Activated CD8-positive, alpha-beta memory T cell treated with anti-CD3 and anti-CD28 coated beads, Interleukin-2, amount 10 ng/mL, durations not matched to agents 7 days and 5 days (primary cell): ENCODE results near the gene CHCHD1. TPM values are rescaled to one million over a fixed set of nuclear protein-coding genes. Genes with fewer than 3 reads are reported as not detected.

Experiments
- ATAC-seq: fragments of 150-1000 bp; cut with Tn5 transposase; one replicate; pipeline ENCODE4 v1.10.0; 2021; ENCODE audit warnings: moderate library complexity
- CTCF ChIA-PET: fragments of 350-600 bp; sonication (Branson Sonifier 250); formaldehyde crosslinking; loops from one replicate; lab custom pipeline; 2021; ENCODE audit warnings: antibody characterized with exemption; lab: Charles Lee
- DNase-seq: peaks from one replicate; pipeline ENCODE4 v3.0.0-alpha.2; 2020
- H3K27ac Mint-ChIP-seq: one replicate; pipeline ENCODE4 v1.8.0; 2021; ENCODE audit warnings: mild to moderate bottlenecking, mixed read lengths
- H3K27me3 Mint-ChIP-seq: one replicate; pipeline ENCODE4 v1.8.0; 2021; ENCODE audit warnings: mixed read lengths
- H3K36me3 Mint-ChIP-seq: one replicate; pipeline ENCODE4 v1.8.0; 2021; ENCODE audit warnings: mild to moderate bottlenecking, mixed read lengths
- H3K4me1 Mint-ChIP-seq: one replicate; pipeline ENCODE4 v1.8.0; 2021; ENCODE audit warnings: mixed read lengths
- H3K4me3 Mint-ChIP-seq: one replicate; pipeline ENCODE4 v1.8.0; 2021; ENCODE audit warnings: mild to moderate bottlenecking, moderate library complexity, mixed read lengths
- H3K9me3 Mint-ChIP-seq: one replicate; pipeline ENCODE4 v1.8.0; 2022; ENCODE audit warnings: low read depth, mixed read lengths
- total RNA-seq, 2 experiments: library from RNA; stranded (reverse); gene quantifications; one replicate each; pipeline ENCODE4 v1.2.3, GENCODE V29; 2021

Gene CHCHD1
- total RNA-seq, 2 experiments from 2014 or later, result 29.0 to 36.2 TPM

- H3K36me3 Mint-ChIP-seq, result peaks cover 12% of the 10 kb centered on the region
- H3K27me3 Mint-ChIP-seq, result no peaks in the 10 kb centered on the region
- ATAC-seq (no peak), DNase-seq (no peak)
- no peak overlapping the region for H3K4me3 Mint-ChIP-seq
- H3K9me3 Mint-ChIP-seq, result no peaks in the 10 kb centered on the region
- H3K4me1 Mint-ChIP-seq, result peaks cover 23% of the 10 kb centered on the region
- no peak overlapping the region for H3K27ac Mint-ChIP-seq
- CTCF ChIA-PET, result no interaction called here
Measured at GRCh38 chr10:73813333-73813732, 31.5 kb downstream of the CHCHD1 start.

GRCh38 chr10:73814276-73814895 is 32.5 kb downstream of the CHCHD1 start:
- H3K9me3 Mint-ChIP-seq, result no peaks in the 10 kb centered on the region
- peaks cover 6% of the 10 kb centered on the region for H3K36me3 Mint-ChIP-seq
- CTCF ChIA-PET, result no interaction called here

GRCh38 chr10:73814896-73815718 is 33.3 kb downstream of the CHCHD1 start:
- no peak for DNase-seq
- Mint-ChIP-seq H3K36me3 (peaks cover 3% of the 10 kb centered on the region), H3K4me3 (no peak overlapping the region), H3K4me1 (peaks cover 6% of the 10 kb centered on the region), H3K27me3 (no peaks in the 10 kb centered on the region), H3K27ac (no peak overlapping the region), H3K9me3 (no peaks in the 10 kb centered on the region)
- CTCF ChIA-PET, result interaction anchor here (1.2 to 1.7 kb wide), 2 partner anchors 11 to 64 kb away, joined by 3 to 7 read pairs; no protein-coding TSS in a partner anchor
- ATAC-seq, result no peak

More at GRCh38 chr10:73814276-73814895, 32.5 kb downstream of the CHCHD1 start:
- H3K27ac Mint-ChIP-seq, result no peak overlapping the region
- H3K27me3 Mint-ChIP-seq, result no peaks in the 10 kb centered on the region
- H3K4me1 Mint-ChIP-seq, result peaks cover 13% of the 10 kb centered on the region
- no peak for ATAC-seq
- no peak overlapping the region for H3K4me3 Mint-ChIP-seq
- no peak for DNase-seq

GRCh38 chr10:73815719-73816030 is 33.8 kb downstream of the CHCHD1 start:
- Mint-ChIP-seq H3K4me3 (no peak overlapping the region), H3K36me3 (no peaks in the 10 kb centered on the region), H3K27ac (no peak overlapping the region), H3K27me3 (no peaks in the 10 kb centered on the region), H3K4me1 (peaks cover 2% of the 10 kb centered on the region), H3K9me3 (no peaks in the 10 kb centered on the region)
- ATAC-seq (no peak), DNase-seq (no peak)
- CTCF ChIA-PET, result interaction anchor here (1.2 to 1.7 kb wide), 2 partner anchors 10 to 64 kb away, joined by 3 to 7 read pairs; no protein-coding TSS in a partner anchor

GRCh38 chr10:73816917-73817729 is 35.3 kb downstream of the CHCHD1 start:
- H3K4me1 Mint-ChIP-seq, result peaks cover 2% of the 10 kb centered on the region
- CTCF ChIA-PET, result interaction anchor here (1.7 kb wide), 1 partner anchor 62 kb away, joined by 7 read pairs; no protein-coding TSS in a partner anchor
- no peak overlapping the region for H3K27ac Mint-ChIP-seq
- H3K4me3 Mint-ChIP-seq, result no peak overlapping the region
- H3K27me3 Mint-ChIP-seq, result no peaks in the 10 kb centered on the region
- H3K9me3 Mint-ChIP-seq, result no peaks in the 10 kb centered on the region
- DNase-seq (no peak), ATAC-seq (no peak)
- H3K36me3 Mint-ChIP-seq, result peaks cover 4% of the 10 kb centered on the region

GRCh38 chr10:73817826-73818225 is 36.0 kb downstream of the CHCHD1 start:
- H3K4me1 Mint-ChIP-seq, result no peaks in the 10 kb centered on the region
- DNase-seq (no peak), ATAC-seq (no peak)
- no peak overlapping the region for H3K4me3 Mint-ChIP-seq
- CTCF ChIA-PET, result interaction anchor here (0.8 kb wide), 1 partner anchor 18 kb away, joined by 3 read pairs; no protein-coding TSS in a partner anchor
- H3K36me3 Mint-ChIP-seq, result peaks cover 7% of the 10 kb centered on the region
- no peaks in the 10 kb centered on the region for H3K27me3 Mint-ChIP-seq
- no peak overlapping the region for H3K27ac Mint-ChIP-seq
- H3K9me3 Mint-ChIP-seq, result no peaks in the 10 kb centered on the region

- Mint-ChIP-seq H3K27ac (no peak overlapping the region), H3K36me3 (peaks cover 7% of the 10 kb centered on the region), H3K4me3 (no peak overlapping the region), H3K4me1 (no peaks in the 10 kb centered on the region), H3K27me3 (no peaks in the 10 kb centered on the region), H3K9me3 (no peaks in the 10 kb centered on the region)
- ATAC-seq, result no peak
- DNase-seq, result no peak
- CTCF ChIA-PET, result interaction anchor here (0.8 kb wide), 1 partner anchor 17 kb away, joined by 3 read pairs; no protein-coding TSS in a partner anchor
Measured at GRCh38 chr10:73818402-73818801, 36.6 kb downstream of the CHCHD1 start.

- peaks cover 7% of the 10 kb centered on the region for H3K36me3 Mint-ChIP-seq
- DNase-seq, result no peak
- CTCF ChIA-PET, result no interaction called here
- H3K9me3 Mint-ChIP-seq, result no peaks in the 10 kb centered on the region
- no peak overlapping the region for H3K27ac Mint-ChIP-seq
- H3K27me3 Mint-ChIP-seq, result no peaks in the 10 kb centered on the region
- no peak for ATAC-seq
- no peaks in the 10 kb centered on the region for H3K4me1 Mint-ChIP-seq
- H3K4me3 Mint-ChIP-seq, result no peak overlapping the region
Measured at GRCh38 chr10:73819081-73819480, 37.2 kb downstream of the CHCHD1 start.

GRCh38 chr10:73819513-73820093 is 37.8 kb downstream of the CHCHD1 start:
- H3K27me3 Mint-ChIP-seq, result no peaks in the 10 kb centered on the region
- no peak overlapping the region for H3K27ac Mint-ChIP-seq
- ATAC-seq, result no peak
- no peak for DNase-seq
- H3K9me3 Mint-ChIP-seq, result no peaks in the 10 kb centered on the region
- H3K4me3 Mint-ChIP-seq, result no peak overlapping the region
- H3K36me3 Mint-ChIP-seq, result peaks cover 7% of the 10 kb centered on the region
- CTCF ChIA-PET, result no interaction called here
- no peaks in the 10 kb centered on the region for H3K4me1 Mint-ChIP-seq

GRCh38 chr10:73823391-73823790 is 41.5 kb downstream of the CHCHD1 start:
- Mint-ChIP-seq H3K9me3 (no peaks in the 10 kb centered on the region), H3K27ac (no peak overlapping the region), H3K4me1 (no peaks in the 10 kb centered on the region), H3K36me3 (peaks cover 9% of the 10 kb centered on the region), H3K27me3 (no peaks in the 10 kb centered on the region), H3K4me3 (no peak overlapping the region)
- CTCF ChIA-PET, result interaction anchor here (1.1 to 1.3 kb wide), 2 partner anchors 25 to 56 kb away, joined by 3 read pairs; no protein-coding TSS in a partner anchor
- DNase-seq, result no peak
- ATAC-seq, result no peak

GRCh38 chr10:73824146-73824725 is 42.4 kb downstream of the CHCHD1 start:
- H3K36me3 Mint-ChIP-seq, result peaks cover 9% of the 10 kb centered on the region
- CTCF ChIA-PET, result interaction anchor here (1.3 kb wide), 1 partner anchor 56 kb away, joined by 3 read pairs; no protein-coding TSS in a partner anchor
- no peaks in the 10 kb centered on the region for H3K4me1 Mint-ChIP-seq

GRCh38 chr10:73827346-73828089 is 45.7 kb downstream of the CHCHD1 start:
- no peak overlapping the region for H3K27ac Mint-ChIP-seq
- CTCF ChIA-PET, result interaction anchor here (2.1 kb wide), 1 partner anchor 52 kb away, joined by 8 read pairs; no protein-coding TSS in a partner anchor

More at GRCh38 chr10:73824146-73824725, 42.4 kb downstream of the CHCHD1 start:
- no peak for ATAC-seq
- H3K9me3 Mint-ChIP-seq, result no peaks in the 10 kb centered on the region
- H3K27ac Mint-ChIP-seq, result no peak overlapping the region
- no peaks in the 10 kb centered on the region for H3K27me3 Mint-ChIP-seq
- H3K4me3 Mint-ChIP-seq, result no peak overlapping the region
- DNase-seq, result no peak

More at GRCh38 chr10:73827346-73828089, 45.7 kb downstream of the CHCHD1 start:
- Mint-ChIP-seq H3K36me3 (peaks cover 4% of the 10 kb centered on the region), H3K9me3 (no peaks in the 10 kb centered on the region), H3K27me3 (no peaks in the 10 kb centered on the region), H3K4me3 (no peak overlapping the region), H3K4me1 (no peaks in the 10 kb centered on the region)
- ATAC-seq (no peak), DNase-seq (no peak)
